ENCODE measurements around the gene SCAMP4. TPM values are rescaled to one million over a fixed set of nuclear protein-coding genes. Genes with fewer than 3 reads are reported as not detected.

The SCAMP4 gene
- polyA plus RNA-seq, 1 of the 3 experiments (the other 2 are of a cell fraction): 30.0 TPM

DNA sequence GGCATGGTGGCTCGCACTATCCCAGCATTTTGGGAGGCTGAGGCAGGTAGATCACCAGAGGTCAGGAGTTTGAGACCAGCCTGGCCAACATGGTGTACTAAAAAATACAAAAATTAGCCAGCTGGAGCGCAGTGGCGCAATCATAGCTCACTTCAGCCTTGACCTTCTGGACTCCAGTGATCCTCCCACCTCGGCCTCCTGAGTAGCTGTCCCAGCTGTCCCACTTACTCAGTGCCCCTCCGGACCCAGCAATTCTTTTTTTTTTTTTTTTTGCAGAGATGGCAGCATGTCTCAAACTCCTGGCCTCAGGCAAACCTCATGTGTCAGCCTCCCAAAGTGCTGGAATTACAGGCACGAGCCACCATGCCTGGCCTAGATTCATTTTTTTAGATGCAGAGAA is 2.3 kb upstream of the SCAMP4 start (continued):
- TF ChIP-seq YY1 (IDR thresholded peaks at IDR 0.05; ENCODE audit: low read depth) (no peak), FOXM1 (IDR thresholded peaks at IDR 0.05; ENCODE audit: low read depth) (no peak), RXRA (IDR thresholded peaks at IDR 0.05; ENCODE audit: borderline replicate concordance, low read depth) (no peak), POLR2AphosphoS5 (IDR thresholded peaks at IDR 0.05; ENCODE audit: low read depth, low read length) (no peak)

GRCh38 chr19:1904860-1905109 is 414 bp upstream of the SCAMP4 start:
- H3K4me1 ChIP-seq (ENCODE audit: control insufficient read depth in 1 of 2, insufficient read depth in 2 of 2, low read depth in 1 of 2, low read length in 1 of 2): peaks cover 0 to 15% of the 10 kb centered on the region in 2 experiments; a peak in 1 of 4 replicates
- no peak overlapping the region for H3K9ac ChIP-seq
- no peaks in the 10 kb centered on the region for H3K9me2 ChIP-seq
- ChIA-PET POLR2A (no interaction called here), CTCF (no interaction called here)
- DNase-seq: no peak
- H2AFZ ChIP-seq (ENCODE audit: low read depth): peak overlapping the region; percentile 47; the same call in 1 of the 2 replicates
- 54% methylated on average over 8 of the region's 8 CpGs for WGBS (ENCODE audit: low lambda C conversion rate)
- H3K27me3 ChIP-seq (ENCODE audit: insufficient read depth): no peaks in the 10 kb centered on the region
- H3K4me3 ChIP-seq (ENCODE audit: low read depth in 2 of 2, low read length in 1 of 2): peak overlapping the region in 1 of 2 experiments; percentile 18; a peak in 1 of 4 replicates
- H3K36me3 ChIP-seq (replicated peaks in 1 of 2; ENCODE audit: control insufficient read depth in 1 of 2, insufficient read depth in 2 of 2, low read length in 1 of 2): peaks cover 0 to 2% of the 10 kb centered on the region in 2 experiments
- peak overlapping the region; percentile 45; the same call in 1 of the 2 replicates for H3K4me2 ChIP-seq
- TF ChIP-seq YY1 (IDR thresholded peaks at IDR 0.05; ENCODE audit: low read depth) (no peak), TCF12 (IDR thresholded peaks at IDR 0.05) (no peak), EZH2phosphoT487 (IDR thresholded peaks at IDR 0.05; ENCODE audit: borderline replicate concordance, low read depth) (no peak), RXRA (IDR thresholded peaks at IDR 0.05; ENCODE audit: borderline replicate concordance, low read depth) (no peak), FOXM1 (IDR thresholded peaks at IDR 0.05; ENCODE audit: low read depth) (no peak), RCOR1 (IDR thresholded peaks at IDR 0.05; ENCODE audit: low read length) (no peak), TEAD4 (IDR thresholded peaks at IDR 0.05; ENCODE audit: borderline replicate concordance, insufficient read depth) (no peak), GATA2 (CRISPR knock-in tag; IDR thresholded peaks at IDR 0.05) (no peak), EP300 (IDR thresholded peaks at IDR 0.05; ENCODE audit: borderline replicate concordance in 1 of 2, low read depth in 1 of 2, low read length in 1 of 2) (no peak), SIN3A (IDR thresholded peaks at IDR 0.05; ENCODE audit: borderline replicate concordance, low read depth, low read length) (no peak), GABPA (IDR thresholded peaks at IDR 0.05; ENCODE audit: low read depth) (no peak), MXI1 (IDR thresholded peaks at IDR 0.05; ENCODE audit: low read depth, low read length) (no peak), NFIC (IDR thresholded peaks at IDR 0.05; ENCODE audit: borderline replicate concordance) (no peak), IRF3 (IDR thresholded peaks at IDR 0.05; ENCODE audit: low read depth, low read length) (no peak), USF1 (IDR thresholded peaks at IDR 0.05; ENCODE audit: borderline replicate concordance, low read depth) (no peak), USF2 (IDR thresholded peaks at IDR 0.05; ENCODE audit: borderline replicate concordance, low read depth, low read length) (no peak)
- TF ChIP-seq, protein P1, sequence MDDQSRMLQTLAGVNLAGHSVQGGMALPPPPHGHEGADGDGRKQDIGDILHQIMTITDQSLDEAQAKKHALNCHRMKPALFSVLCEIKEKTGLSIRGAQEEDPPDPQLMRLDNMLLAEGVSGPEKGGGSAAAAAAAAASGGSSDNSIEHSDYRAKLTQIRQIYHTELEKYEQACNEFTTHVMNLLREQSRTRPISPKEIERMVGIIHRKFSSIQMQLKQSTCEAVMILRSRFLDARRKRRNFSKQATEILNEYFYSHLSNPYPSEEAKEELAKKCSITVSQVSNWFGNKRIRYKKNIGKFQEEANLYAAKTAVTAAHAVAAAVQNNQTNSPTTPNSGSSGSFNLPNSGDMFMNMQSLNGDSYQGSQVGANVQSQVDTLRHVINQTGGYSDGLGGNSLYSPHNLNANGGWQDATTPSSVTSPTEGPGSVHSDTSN (IDR thresholded peaks at IDR 0.05): no peak
- TF ChIP-seq, protein P2, sequence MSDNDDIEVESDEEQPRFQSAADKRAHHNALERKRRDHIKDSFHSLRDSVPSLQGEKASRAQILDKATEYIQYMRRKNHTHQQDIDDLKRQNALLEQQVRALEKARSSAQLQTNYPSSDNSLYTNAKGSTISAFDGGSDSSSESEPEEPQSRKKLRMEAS (IDR thresholded peaks at IDR 0.05; ENCODE audit: low read depth): no peak
- peaks cover 43% of the 10 kb centered on the region for H3K79me2 ChIP-seq (ENCODE audit: insufficient read depth)
- peaks cover 17% of the 10 kb centered on the region for H3F3A ChIP-seq (replicated peaks; ENCODE audit: insufficient read depth)
- no peaks in the 10 kb centered on the region for H3K9me3 ChIP-seq
- H4K20me1 ChIP-seq (ENCODE audit: insufficient read depth): peaks cover 19% of the 10 kb centered on the region
- H3K27ac ChIP-seq (ENCODE audit: low read depth in 2 of 2, low read length in 1 of 2): peak overlapping the region in 1 of 2 experiments; percentile 7; a peak in 1 of 4 replicates
